Astrocyte of the cerebellum (primary cell): ENCODE measurements around the gene SLC9A9.

ENCODE experiments used
- DNase-seq: peaks from one replicate; pipeline ENCODE4 v3.0.0-alpha.2; 2011; ENCODE audit warnings: low read depth
- H3K4me3 ChIP-seq: 2 replicates; pipeline ENCODE4 v1.5.1; 2011; ENCODE audit warnings: mild to moderate bottlenecking, low read depth, low read length, moderate library complexity
- in situ Hi-C: cut with HindIII; loops from 2 replicates; pipeline ENCODE4 v1.10.0; 2017; ENCODE audit warnings: low sequenced_read_pairs
- TF ChIP-seq, protein P1 (sequence below): IDR thresholded peaks from 2 replicates; pipeline ENCODE4 v1.5.1; 2012; ENCODE audit warnings: low read length, low read depth, moderate library complexity, mild to moderate bottlenecking; ENCODE audit errors: missing control alignments

The SLC9A9 gene

DNA sequence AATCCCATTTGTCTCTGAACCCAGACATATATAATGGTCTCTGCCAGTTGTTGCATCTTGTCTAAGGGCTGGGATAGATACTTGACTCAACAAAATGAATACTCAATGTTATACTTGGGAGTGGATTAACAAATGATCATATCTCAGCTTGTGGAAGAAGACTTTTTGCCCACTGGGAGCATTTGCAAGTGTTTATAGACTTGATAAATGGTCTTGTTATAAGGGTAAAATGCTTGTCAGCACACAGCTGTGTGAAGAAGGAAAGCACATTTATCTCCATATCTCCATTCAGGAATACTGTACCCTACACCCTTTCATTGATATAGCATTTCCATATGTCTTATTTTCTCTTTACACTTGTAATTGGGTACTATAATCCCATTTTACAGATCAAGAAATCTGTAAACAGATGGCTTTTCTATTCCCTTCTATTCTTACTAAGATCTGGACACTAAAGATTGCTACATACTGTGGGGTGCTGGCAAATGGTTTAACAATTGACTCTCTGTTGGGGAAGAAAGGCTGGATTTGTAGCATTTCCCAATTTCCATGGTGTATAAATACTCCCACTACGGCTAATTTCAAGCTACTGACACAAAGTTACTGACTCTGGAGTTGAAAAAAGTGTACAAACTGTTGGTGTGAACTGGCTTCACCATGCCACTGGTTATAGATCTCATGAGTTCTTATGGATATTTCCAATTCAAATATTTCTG lies 574.1 kb downstream of the SLC9A9 start:
- in situ Hi-C loops: no loop called here
- TF ChIP-seq, protein P1, sequence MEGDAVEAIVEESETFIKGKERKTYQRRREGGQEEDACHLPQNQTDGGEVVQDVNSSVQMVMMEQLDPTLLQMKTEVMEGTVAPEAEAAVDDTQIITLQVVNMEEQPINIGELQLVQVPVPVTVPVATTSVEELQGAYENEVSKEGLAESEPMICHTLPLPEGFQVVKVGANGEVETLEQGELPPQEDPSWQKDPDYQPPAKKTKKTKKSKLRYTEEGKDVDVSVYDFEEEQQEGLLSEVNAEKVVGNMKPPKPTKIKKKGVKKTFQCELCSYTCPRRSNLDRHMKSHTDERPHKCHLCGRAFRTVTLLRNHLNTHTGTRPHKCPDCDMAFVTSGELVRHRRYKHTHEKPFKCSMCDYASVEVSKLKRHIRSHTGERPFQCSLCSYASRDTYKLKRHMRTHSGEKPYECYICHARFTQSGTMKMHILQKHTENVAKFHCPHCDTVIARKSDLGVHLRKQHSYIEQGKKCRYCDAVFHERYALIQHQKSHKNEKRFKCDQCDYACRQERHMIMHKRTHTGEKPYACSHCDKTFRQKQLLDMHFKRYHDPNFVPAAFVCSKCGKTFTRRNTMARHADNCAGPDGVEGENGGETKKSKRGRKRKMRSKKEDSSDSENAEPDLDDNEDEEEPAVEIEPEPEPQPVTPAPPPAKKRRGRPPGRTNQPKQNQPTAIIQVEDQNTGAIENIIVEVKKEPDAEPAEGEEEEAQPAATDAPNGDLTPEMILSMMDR: no peak
- no peak for DNase-seq
- H3K4me3 ChIP-seq: no peak overlapping the region

DNA sequence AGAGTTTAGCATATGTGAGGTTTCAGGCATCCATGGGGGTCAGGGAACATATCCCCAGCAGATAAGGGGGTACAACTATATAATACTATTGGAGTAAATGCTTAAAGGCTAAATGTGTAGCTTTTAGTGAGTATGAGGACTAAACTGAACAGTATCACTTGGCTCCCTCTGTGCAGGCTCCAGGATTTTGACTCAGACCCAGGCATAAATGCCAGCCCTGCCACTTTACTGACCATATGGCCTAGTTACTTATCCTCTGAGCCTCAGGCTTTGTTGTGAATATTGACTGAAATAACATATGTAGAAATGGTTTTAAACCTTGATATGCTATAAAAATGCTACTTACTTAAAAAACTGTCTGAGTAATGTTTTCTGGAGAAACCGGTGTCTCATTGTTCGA lies 577.1 kb downstream of the SLC9A9 start:
- in situ Hi-C loops: no loop called here
- no peak for DNase-seq
- no peak overlapping the region for H3K4me3 ChIP-seq
- TF ChIP-seq, protein P1: no peak

DNA sequence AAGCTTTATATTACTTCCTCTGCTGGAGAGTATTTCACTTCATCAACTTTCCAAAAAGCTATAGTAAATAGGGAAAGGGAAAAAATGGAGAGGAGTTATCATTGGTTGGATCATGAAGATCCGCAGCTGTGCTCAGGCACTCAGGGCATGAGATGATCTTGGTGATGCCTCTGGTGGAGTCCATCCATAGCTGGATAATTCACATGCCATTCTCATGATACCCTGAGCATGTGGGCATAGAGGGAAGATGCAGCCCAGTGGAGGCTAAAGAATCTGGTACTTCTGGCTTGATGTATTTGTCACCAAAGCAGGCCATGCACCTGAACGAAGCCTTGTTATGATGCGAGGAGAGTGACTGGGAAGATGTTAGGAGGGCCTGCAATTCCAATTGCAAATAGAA lies 578.5 kb downstream of the SLC9A9 start:
- in situ Hi-C loops: no loop called here

DNA sequence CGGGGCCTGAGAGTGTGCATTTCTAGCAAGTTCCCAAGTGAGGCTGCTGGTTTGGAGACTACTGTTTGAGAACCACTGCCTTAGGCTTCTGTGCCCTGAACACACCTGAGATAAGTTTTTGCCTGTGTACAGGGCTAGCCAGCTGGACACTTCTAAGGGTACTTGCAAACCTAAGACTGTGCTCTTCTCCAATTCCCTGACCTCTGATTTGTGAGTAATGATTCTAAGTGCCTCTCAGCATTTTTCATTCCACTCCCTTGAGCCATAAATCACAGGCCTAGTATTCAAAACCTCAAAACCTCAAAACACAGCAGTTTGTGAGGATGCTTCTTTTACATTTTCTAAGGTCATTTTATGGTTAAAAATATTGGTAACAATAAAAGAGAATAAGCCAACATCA lies 580.3 kb downstream of the SLC9A9 start:
- no peak overlapping the region for H3K4me3 ChIP-seq
- TF ChIP-seq, protein P1: no peak
- DNase-seq: peak; percentile 41
- in situ Hi-C loops: no loop called here

More for the DNA sequence above, 578.5 kb downstream of the SLC9A9 start:
- no peak overlapping the region for H3K4me3 ChIP-seq
- TF ChIP-seq, protein P1: no peak
- no peak for DNase-seq

DNA sequence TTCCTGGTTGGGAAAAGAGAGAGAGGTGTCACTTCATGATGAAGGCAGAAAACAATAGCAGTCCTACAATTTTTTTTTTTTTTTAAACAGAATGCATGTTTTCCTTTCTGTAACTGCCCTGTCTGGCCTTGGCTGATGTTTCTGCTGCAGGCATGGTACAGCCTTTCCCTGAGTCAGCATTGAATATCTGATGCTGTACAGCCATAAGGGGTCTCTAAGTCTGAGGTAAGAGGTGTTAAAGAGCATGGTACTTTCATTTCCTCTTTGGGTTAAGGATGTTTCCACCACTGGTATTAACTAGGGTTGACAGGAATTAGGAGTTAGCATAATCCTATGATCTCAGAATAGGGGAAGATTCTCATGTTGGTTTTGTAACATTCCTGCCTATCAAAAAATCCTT lies 581.3 kb downstream of the SLC9A9 start:
- no peak overlapping the region for H3K4me3 ChIP-seq
- in situ Hi-C loops: no loop called here
- TF ChIP-seq, protein P1: no peak
- DNase-seq: no peak

DNA sequence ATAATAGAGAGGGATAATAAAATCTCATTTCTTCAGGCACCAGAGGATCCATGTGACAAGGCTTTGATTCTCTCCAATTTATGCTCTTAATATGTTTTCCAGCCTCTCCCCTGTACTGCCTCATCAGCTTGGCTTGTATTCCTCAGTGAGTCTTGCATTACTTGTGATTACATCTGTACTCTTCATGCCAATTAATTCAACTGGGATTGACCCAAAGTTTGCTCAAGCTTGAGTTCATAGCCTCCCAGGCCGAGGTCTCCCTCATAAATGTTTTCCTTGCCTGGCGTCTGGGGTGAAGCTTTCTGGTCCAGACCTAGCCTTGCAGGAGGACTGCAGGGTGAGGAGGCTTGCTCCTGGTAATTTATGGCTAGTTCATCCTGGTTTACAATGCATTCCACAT lies 581.8 kb downstream of the SLC9A9 start:
- in situ Hi-C loops: no loop called here
- no peak for DNase-seq
- no peak overlapping the region for H3K4me3 ChIP-seq
- TF ChIP-seq, protein P1: no peak
